Endothelial cell of umbilical vein (primary cell): ENCODE results near the gene WDFY3. TPM values are rescaled to one million over a fixed set of nuclear protein-coding genes. Genes with fewer than 3 reads are reported as not detected.

Experiments used
- BruUV-seq: library from RNA; stranded (reverse); fragments of 400-500 nt; replicated peaks from 2 replicates; lab custom pipeline; 2021; lab: Mats Ljungman, UMichigan
- CTCF ChIA-PET: fragments of 300-600, 350-600 bp; sonication (Branson Sonifier 250); formaldehyde crosslinking; loops from one replicate; lab custom pipeline; 2021; ENCODE audit warnings: antibody characterized with exemption, inconsistent platforms; lab: Charles Lee
- POLR2A ChIA-PET: fragments of 300-600, 350-600 bp; sonication (Branson Sonifier 250); formaldehyde crosslinking; loops from one replicate; lab custom pipeline; 2021; ENCODE audit warnings: antibody characterized with exemption, inconsistent platforms; lab: Charles Lee
- DNase-seq: peaks from one replicate; pipeline ENCODE4 v3.0.0-alpha.2; 2011; ENCODE audit warnings: low read depth, low spot score
- FAIRE-seq: peaks from 2 replicates; lab custom pipeline; 2011; peaks lifted over from hg19 to GRCh38; lab: Jason Lieb, UNC
- H2AFZ ChIP-seq: 2 replicates; pipeline ENCODE4 v1.6.0; 2012; ENCODE audit warnings: low read depth, low read length, control low read depth, inconsistent platforms
- H3K27ac ChIP-seq: 2 replicates; pipeline ENCODE4 v1.5.1; 2011; ENCODE audit warnings: low read depth, mild to moderate bottlenecking, control low read depth, low read length, moderate library complexity; ENCODE audit not compliant: insufficient read depth
- H3K27me3 ChIP-seq, 2 experiments: 2 replicates each; pipeline versions ENCODE4 v1.6.0 to v1.6.1; 2011; ENCODE audit warnings: low read length in 2 of 2, mixed read lengths in 1 of 2; ENCODE audit not compliant: control insufficient read depth in 2 of 2, insufficient read depth in 2 of 2
- H3K36me3 ChIP-seq, 2 experiments: 2 replicates in 1 of 2; 3 replicates in 1 of 2; pipeline ENCODE4 v1.5.1; 2011; ENCODE audit warnings: low read length in 2 of 2, mild to moderate bottlenecking in 1 of 2, moderate library complexity in 1 of 2; ENCODE audit not compliant: control insufficient read depth in 2 of 2, insufficient read depth in 2 of 2; ENCODE audit errors: extremely low read depth in 1 of 2
- H3K4me1 ChIP-seq: 3 replicates; pipeline ENCODE4 v1.5.1; 2011; ENCODE audit warnings: mild to moderate bottlenecking, low read length; ENCODE audit not compliant: control insufficient read depth, insufficient read depth; ENCODE audit errors: extremely low read depth
- H3K4me2 ChIP-seq: 2 replicates; pipeline ENCODE4 v1.6.1; 2011; ENCODE audit warnings: low read length, control low read depth, mixed read lengths; ENCODE audit not compliant: insufficient read depth
- H3K4me3 ChIP-seq, 3 experiments: fragments of 200-600 bp in 1 of 3; sonication (generic), shearing (Covaris generic) in 1 of 3; replicated peaks in 1 of 3; 2 replicates each; pipeline ENCODE4 v1.5.1; 2011 to 2016; ENCODE audit warnings: control low read depth in 3 of 3, low read length in 3 of 3, mild to moderate bottlenecking in 2 of 3, inconsistent platforms in 1 of 3, low read depth in 1 of 3, moderate library complexity in 1 of 3; ENCODE audit not compliant: insufficient read depth in 1 of 3
- H3K79me2 ChIP-seq: 2 replicates; pipeline ENCODE4 v1.6.0; 2012; ENCODE audit warnings: low read length, inconsistent platforms; ENCODE audit not compliant: control insufficient read depth, insufficient read depth
- H3K9ac ChIP-seq: replicated peaks from 2 replicates; pipeline ENCODE3; 2011; ENCODE audit warnings: low read length, control low read depth; ENCODE audit not compliant: insufficient read depth; ENCODE audit errors: extremely low read depth
- H3K9me1 ChIP-seq: replicated peaks from 3 replicates; pipeline ENCODE4 v1.6.0; 2011; ENCODE audit warnings: mild to moderate bottlenecking, low read length; ENCODE audit not compliant: control insufficient read depth, insufficient read depth; ENCODE audit errors: extremely low read depth
- H3K9me3 ChIP-seq: replicated peaks from 2 replicates; pipeline ENCODE4 v1.5.1; 2012; ENCODE audit warnings: low read length, inconsistent platforms; ENCODE audit not compliant: control insufficient read depth, insufficient read depth
- H4K20me1 ChIP-seq: replicated peaks from 2 replicates; pipeline ENCODE3; 2011; ENCODE audit warnings: mild to moderate bottlenecking, low read length; ENCODE audit not compliant: control insufficient read depth, insufficient read depth; ENCODE audit errors: extremely low read depth
- CTCF ChIP-seq, 2 donors: IDR thresholded peaks; 1 replicate in 1 of 2; 2 replicates in 1 of 2; pipeline ENCODE4 v1.5.1; 2011; ENCODE audit warnings: low read length in 2 of 2, mild to moderate bottlenecking in 2 of 2, moderate library complexity in 2 of 2, control low read depth in 1 of 2, inconsistent platforms in 1 of 2, low read depth in 1 of 2; ENCODE audit not compliant: insufficient read depth in 1 of 2; ENCODE audit errors: extremely low read depth in 1 of 2
- EZH2 ChIP-seq: IDR thresholded peaks from 2 replicates; pipeline ENCODE4 v1.6.1; 2012; ENCODE audit warnings: borderline replicate concordance, low read depth, mild to moderate bottlenecking, moderate library complexity, low read length, inconsistent platforms; ENCODE audit not compliant: severe bottlenecking
- FOS ChIP-seq: IDR thresholded peaks from 2 replicates; pipeline ENCODE4 v1.6.1; 2011; ENCODE audit warnings: mild to moderate bottlenecking, low read length, moderate library complexity, borderline replicate concordance; ENCODE audit not compliant: insufficient read depth
- GATA2 ChIP-seq: IDR thresholded peaks from 2 replicates; pipeline ENCODE4 v1.7.0; 2011; ENCODE audit warnings: low read depth, mild to moderate bottlenecking, moderate library complexity, mixed read lengths, low read length; ENCODE audit not compliant: insufficient read length, insufficient read depth
- JUN ChIP-seq: IDR thresholded peaks from 2 replicates; pipeline ENCODE4 v1.6.1; 2011; ENCODE audit warnings: borderline replicate concordance, low read depth; ENCODE audit not compliant: insufficient read length, insufficient read depth
- MYC ChIP-seq: IDR thresholded peaks from one replicate; pipeline ENCODE4 v1.6.1; 2011; ENCODE audit warnings: mild to moderate bottlenecking, low read depth, low read length
- POLR2A ChIP-seq: IDR thresholded peaks from 2 replicates; pipeline ENCODE4 v1.6.1; 2012; ENCODE audit warnings: low read depth, mild to moderate bottlenecking, control low read depth, low read length
- POLR2AphosphoS5 ChIP-seq: IDR thresholded peaks from 2 replicates; pipeline ENCODE4 v1.6.1; 2012; ENCODE audit warnings: low read depth, mild to moderate bottlenecking, control low read depth, low read length, moderate library complexity; ENCODE audit not compliant: insufficient read depth
- dilution Hi-C: fragments of 300-500 bp; cut with MboI; formaldehyde crosslinking; loops from one replicate; pipeline ENCODE4 v1.15.0; 2019; ENCODE audit warnings: low sequenced_read_pairs; ENCODE audit not compliant: extremely low pct_ligation_motif_present
- intact Hi-C: fragments of 100-400 bp; cut with micrococcal nuclease; formaldehyde crosslinking; loops from one replicate; pipeline ENCODE4 v1.10.0; 2022
- polyA plus RNA-seq, 4 experiments: library from polyadenylated mRNA; depleted of rRNA in 3 of 4; stranded (reverse) in 3 of 4; unstranded in 1 of 4; fragments of >200 nt; gene quantifications; 2 replicates each; pipeline versions ENCODE4 v1.2.1 to v1.2.3, GENCODE V29; 2011 to 2012; ENCODE audit warnings: missing spikeins in 1 of 4
- total RNA-seq: library from RNA; stranded (reverse); gene quantifications from 2 replicates; pipeline ENCODE4 v1.2.3, GENCODE V29; 2021

WDFY3 gene
- total and polyA plus RNA-seq, 2 donors (not counting 3 experiments of a cell fraction or from before 2014, with no cell fraction given) = 37.0 to 113 TPM

- Histone ChIP-seq H4K20me1 (no peaks in the 10 kb centered on the region), H3K9me3 (no peaks in the 10 kb centered on the region), H3K36me3 (no peaks in the 10 kb centered on the region), H3K27ac (peak overlapping the region; percentile 88), H3K4me1 (peaks cover 35% of the 10 kb centered on the region), H3K4me2 (no peak overlapping the region), H3K9ac (peak overlapping the region; percentile 41), H3K4me3 (no peak overlapping the region), H2AFZ (no peak overlapping the region), H3K27me3 (no peaks in the 10 kb centered on the region), H3K79me2 (peaks cover 8% of the 10 kb centered on the region), H3K9me1 (no peaks in the 10 kb centered on the region)
- ChIA-PET CTCF (interaction anchor here (0.8 to 1.4 kb wide), 7 partner anchors 11 to 127 kb away, joined by 3 to 4 read pairs (median 3); no protein-coding TSS in a partner anchor), POLR2A (no interaction called here)
- dilution Hi-C loops (no loop called here), intact Hi-C loops (loop anchor here (5.0 kb wide), 1 partner anchor 900 kb away; no protein-coding TSS in a partner anchor)
- no TSS peak for BruUV-seq
- FAIRE-seq (no peak), DNase-seq (no peak)
- TF ChIP-seq EZH2 = no peak
- TF ChIP-seq FOS = no peak
- peak; percentile 15 for TF ChIP-seq GATA2
- no peak for TF ChIP-seq MYC
- no peak for TF ChIP-seq POLR2A
- TF ChIP-seq CTCF (IDR thresholded peaks at IDR 0.05; ENCODE audit: extremely low read depth in 1 of 2, insufficient read depth in 1 of 2, low read depth in 1 of 2, low read length in 2 of 2) = no peak
- TF ChIP-seq POLR2AphosphoS5 = no peak
- TF ChIP-seq JUN = no peak
Measured at GRCh38 chr4:84877051-84877833, 89.2 kb downstream of the WDFY3 start.
